ENCODE data around the gene SLC35F4. TPM values are rescaled to one million over a fixed set of nuclear protein-coding genes. Genes with fewer than 3 reads are reported as not detected.
A peak's percentile ranks its signal among the peaks of the same experiment; 100 is the strongest.

The SLC35F4 gene
- total RNA-seq, 2 donors from 2014 or later, result not detected

DNA sequence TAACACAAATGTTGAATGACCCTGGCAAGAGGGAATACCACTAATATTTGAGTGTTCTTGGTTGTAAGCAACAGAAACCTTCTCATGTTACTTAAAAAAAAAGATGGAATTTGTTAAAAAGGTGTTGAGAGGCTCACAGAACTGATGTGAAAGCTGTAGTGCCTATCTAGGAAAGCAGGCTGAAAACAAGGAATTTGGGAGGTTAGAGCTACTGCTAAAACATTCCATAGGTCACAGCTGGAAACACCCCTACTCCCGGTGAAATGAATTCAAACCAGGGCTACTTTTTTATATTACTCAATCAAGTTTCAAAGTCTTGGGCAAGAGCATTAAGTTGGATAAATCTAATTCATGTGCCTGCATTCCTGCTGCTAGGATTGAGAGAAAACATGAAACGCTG is 104.1 kb downstream of the SLC35F4 start:
- Histone ChIP-seq H3K27ac (ENCODE audit: low read depth, low read length) (no peak overlapping the region), H3K9ac (ENCODE audit: extremely low read depth, low read length, poor library complexity, severe bottlenecking) (no peak overlapping the region), H3K27me3 (ENCODE audit: control insufficient read depth, insufficient read depth, low read length, poor library complexity, severe bottlenecking) (no peaks in the 10 kb centered on the region), H3K36me3 (ENCODE audit: control insufficient read depth, insufficient read depth, low read length) (no peaks in the 10 kb centered on the region), H3K4me1 (ENCODE audit: control insufficient read depth, insufficient read depth, low read length) (peaks cover 9% of the 10 kb centered on the region), H3K9me3 (ENCODE audit: control insufficient read depth, low read length) (peaks cover 5% of the 10 kb centered on the region), H3K4me3 (ENCODE audit: low read length) (no peak overlapping the region)
- Mint-ChIP-seq H3K4me3 (no peak overlapping the region), H3K27me3 (ENCODE audit: insufficient read depth) (no peaks in the 10 kb centered on the region), H3K27ac (no peak overlapping the region), H3K36me3 (ENCODE audit: low read depth) (no peaks in the 10 kb centered on the region), H3K9me3 (peaks cover 2% of the 10 kb centered on the region), H3K4me1 (peaks cover 11% of the 10 kb centered on the region)
- 78% methylated on average over 2 of the region's 2 CpGs; no CpG with 5 or more reads in 1 of the 2 experiments for WGBS, 2 experiments (ENCODE audit: insufficient coverage in 1 of 2, insufficient read length in 1 of 2)
- TF ChIP-seq, protein P1, sequence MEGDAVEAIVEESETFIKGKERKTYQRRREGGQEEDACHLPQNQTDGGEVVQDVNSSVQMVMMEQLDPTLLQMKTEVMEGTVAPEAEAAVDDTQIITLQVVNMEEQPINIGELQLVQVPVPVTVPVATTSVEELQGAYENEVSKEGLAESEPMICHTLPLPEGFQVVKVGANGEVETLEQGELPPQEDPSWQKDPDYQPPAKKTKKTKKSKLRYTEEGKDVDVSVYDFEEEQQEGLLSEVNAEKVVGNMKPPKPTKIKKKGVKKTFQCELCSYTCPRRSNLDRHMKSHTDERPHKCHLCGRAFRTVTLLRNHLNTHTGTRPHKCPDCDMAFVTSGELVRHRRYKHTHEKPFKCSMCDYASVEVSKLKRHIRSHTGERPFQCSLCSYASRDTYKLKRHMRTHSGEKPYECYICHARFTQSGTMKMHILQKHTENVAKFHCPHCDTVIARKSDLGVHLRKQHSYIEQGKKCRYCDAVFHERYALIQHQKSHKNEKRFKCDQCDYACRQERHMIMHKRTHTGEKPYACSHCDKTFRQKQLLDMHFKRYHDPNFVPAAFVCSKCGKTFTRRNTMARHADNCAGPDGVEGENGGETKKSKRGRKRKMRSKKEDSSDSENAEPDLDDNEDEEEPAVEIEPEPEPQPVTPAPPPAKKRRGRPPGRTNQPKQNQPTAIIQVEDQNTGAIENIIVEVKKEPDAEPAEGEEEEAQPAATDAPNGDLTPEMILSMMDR (conservative IDR thresholded peaks at IDR 0.05), result no peak
- DNase-seq, result no peak

DNA sequence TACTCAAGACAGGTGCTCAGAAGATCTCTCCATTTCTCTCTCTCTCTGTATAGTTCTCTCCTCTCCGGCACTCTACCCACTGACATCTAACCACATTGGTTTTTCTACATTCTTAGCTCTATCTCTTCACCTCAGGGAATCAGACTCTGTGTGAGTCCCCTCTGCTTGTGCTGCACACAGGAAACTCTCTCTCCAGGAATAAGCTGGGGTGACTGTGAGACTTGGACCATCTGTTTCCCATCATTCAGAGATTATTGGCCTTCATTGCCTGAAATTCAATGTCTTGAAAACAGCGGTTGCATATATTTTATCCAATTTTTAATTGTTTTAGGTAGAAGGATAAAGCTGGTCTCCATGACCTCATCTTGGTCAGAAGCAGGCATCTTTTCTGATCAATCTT is 105.0 kb downstream of the SLC35F4 start:
- peaks cover 9% of the 10 kb centered on the region for H3K4me1 ChIP-seq (ENCODE audit: control insufficient read depth, insufficient read depth, low read length)
- H3K27me3 ChIP-seq (ENCODE audit: control insufficient read depth, insufficient read depth, low read length, poor library complexity, severe bottlenecking), result no peaks in the 10 kb centered on the region
- Mint-ChIP-seq H3K4me3 (no peak overlapping the region), H3K9me3 (peaks cover 2% of the 10 kb centered on the region), H3K27ac (no peak overlapping the region), H3K27me3 (ENCODE audit: insufficient read depth) (no peaks in the 10 kb centered on the region), H3K36me3 (ENCODE audit: low read depth) (no peaks in the 10 kb centered on the region), H3K4me1 (peaks cover 11% of the 10 kb centered on the region)
- DNase-seq, result no peak
- peaks cover 5% of the 10 kb centered on the region for H3K9me3 ChIP-seq (ENCODE audit: control insufficient read depth, low read length)
- no peak overlapping the region for H3K9ac ChIP-seq (ENCODE audit: extremely low read depth, low read length, poor library complexity, severe bottlenecking)
- TF ChIP-seq, protein P1 (conservative IDR thresholded peaks at IDR 0.05), result no peak
- H3K4me3 ChIP-seq (ENCODE audit: low read length), result no peak overlapping the region
- H3K27ac ChIP-seq (ENCODE audit: low read depth, low read length), result no peak overlapping the region
- WGBS, 2 experiments (ENCODE audit: insufficient coverage in 1 of 2, insufficient read length in 1 of 2), result 91 to 98% methylated on average over 1 to 2 of the region's 2 CpGs
- H3K36me3 ChIP-seq (ENCODE audit: control insufficient read depth, insufficient read depth, low read length), result no peaks in the 10 kb centered on the region

DNA sequence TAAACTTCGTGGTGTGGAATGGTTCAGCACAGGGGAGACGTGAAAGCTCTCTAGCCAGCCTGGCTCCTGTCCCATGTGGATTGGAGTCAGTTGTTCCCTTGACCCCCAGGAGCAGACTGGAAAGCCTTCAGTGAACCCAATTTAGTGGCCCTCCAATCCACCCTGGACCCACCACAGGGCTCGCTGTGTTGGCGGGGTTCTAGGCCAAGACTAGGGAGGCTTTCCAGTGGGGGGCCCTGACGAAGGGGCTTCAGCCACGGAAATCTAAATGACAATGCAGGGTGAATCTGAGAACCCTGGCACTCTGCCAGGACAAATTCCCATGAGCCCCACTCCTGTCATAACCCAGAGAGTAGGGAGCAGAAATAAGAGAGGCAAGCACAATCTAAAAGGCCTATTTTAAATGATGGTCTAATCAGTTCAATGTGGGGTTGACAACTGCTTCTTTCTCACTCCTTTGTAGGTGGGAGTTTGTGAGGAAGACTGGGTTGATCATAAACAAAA is 110.8 kb downstream of the SLC35F4 start:
- TF ChIP-seq, protein P1 (conservative IDR thresholded peaks at IDR 0.05), result no peak
- Mint-ChIP-seq H3K4me1 (peaks cover 31% of the 10 kb centered on the region), H3K27me3 (ENCODE audit: insufficient read depth) (no peaks in the 10 kb centered on the region), H3K27ac (peak overlapping the region; percentile 12), H3K9me3 (peaks cover 2% of the 10 kb centered on the region), H3K4me3 (no peak overlapping the region), H3K36me3 (ENCODE audit: low read depth) (no peaks in the 10 kb centered on the region)
- 69 to 80% methylated on average over 1 to 6 of the region's 6 CpGs for WGBS, 2 experiments (ENCODE audit: insufficient coverage in 1 of 2, insufficient read length in 1 of 2)
- H3K4me3 ChIP-seq (ENCODE audit: low read length), result no peak overlapping the region
- no peaks in the 10 kb centered on the region for H3K27me3 ChIP-seq (ENCODE audit: control insufficient read depth, insufficient read depth, low read length, poor library complexity, severe bottlenecking)
- H3K4me1 ChIP-seq (ENCODE audit: control insufficient read depth, insufficient read depth, low read length), result peaks cover 15% of the 10 kb centered on the region
- no peak overlapping the region for H3K9ac ChIP-seq (ENCODE audit: extremely low read depth, low read length, poor library complexity, severe bottlenecking)
- H3K36me3 ChIP-seq (ENCODE audit: control insufficient read depth, insufficient read depth, low read length), result no peaks in the 10 kb centered on the region
- no peak overlapping the region for H3K27ac ChIP-seq (ENCODE audit: low read depth, low read length)
- no peak for DNase-seq
- H3K9me3 ChIP-seq (ENCODE audit: control insufficient read depth, low read length), result peaks cover 1% of the 10 kb centered on the region
